Heart left ventricle (tissue), 13 donors: ENCODE measurements around the gene MARS1.

ENCODE experiments used
- POLR2A ChIP-seq, 2 donors: fragments of 450-650 bp; IDR thresholded peaks; one replicate each; pipeline ENCODE4 v1.6.1; 2017; ENCODE audit warnings: antibody characterized with exemption in 2 of 2, mild to moderate bottlenecking in 2 of 2, moderate library complexity in 2 of 2
- TF ChIP-seq, protein P1 (sequence below), 12 donors: fragments of 200-600 bp; sonication (generic) in 4 of 12; IDR thresholded peaks; one replicate each; pipeline versions ENCODE4 v1.5.0 to v1.8.0; 2018 to 2022; ENCODE audit warnings: antibody characterized with exemption in 12 of 12, mild to moderate bottlenecking in 5 of 12
- donor health status: ischemic (EF 13 %, LVEDD 7.1; RV severe dilation, severe dysfunction).
- donor health status: DM: no; HTN: yes; CAD: no.
- donor health status: DM: no; HTN: no; CAD: no.
- donor health status: ischemic (EF 25% LVEDD 6.9; RV normal size, moderate dysfunction).
- donor health status: ischemic (EF 25% LVEDD 5.7; RV mildly dilated, moderate dysfunction).
- donor health status: ischemic (EF 35%, LVEDD 5.7; RV mildly dilated, moderate dysfunction).
- donor health status: nonischemic (EF 11% LVEDD 7.7; RV severe dilation, severe dysfunction).
- donor health status: DM: yes; HTN: yes; CAD: no.
- donor health status: PGD.
- donor health status: ischemic (EF 29% LVEDD 5.4; RV normal size, mild dysfunction).
- donor health status: nonischemic (EF 23%, LVEDD 6.1; RV moderate dilation, normal function).

DNA sequence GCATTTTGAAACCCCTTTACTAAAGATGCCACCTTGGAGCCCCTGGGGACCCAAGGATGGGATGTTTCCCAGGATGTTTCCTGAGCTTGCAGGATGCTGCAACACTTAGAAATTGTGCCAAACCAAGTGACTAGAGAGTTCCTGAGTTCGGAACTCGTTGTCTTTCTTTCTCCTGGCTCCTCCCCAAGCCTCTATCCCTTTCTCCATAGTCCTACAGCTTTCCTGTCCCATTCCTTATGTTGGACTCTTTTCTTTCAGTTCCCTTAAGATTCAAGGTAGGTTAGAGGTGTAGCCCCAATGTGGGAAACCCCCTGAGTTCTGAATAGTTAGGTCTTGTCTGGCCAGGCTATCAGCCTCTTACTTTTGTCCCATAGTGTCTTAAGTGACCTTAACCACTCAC lies 60.6 kb downstream of the MARS1 start:
- TF ChIP-seq, protein P1, sequence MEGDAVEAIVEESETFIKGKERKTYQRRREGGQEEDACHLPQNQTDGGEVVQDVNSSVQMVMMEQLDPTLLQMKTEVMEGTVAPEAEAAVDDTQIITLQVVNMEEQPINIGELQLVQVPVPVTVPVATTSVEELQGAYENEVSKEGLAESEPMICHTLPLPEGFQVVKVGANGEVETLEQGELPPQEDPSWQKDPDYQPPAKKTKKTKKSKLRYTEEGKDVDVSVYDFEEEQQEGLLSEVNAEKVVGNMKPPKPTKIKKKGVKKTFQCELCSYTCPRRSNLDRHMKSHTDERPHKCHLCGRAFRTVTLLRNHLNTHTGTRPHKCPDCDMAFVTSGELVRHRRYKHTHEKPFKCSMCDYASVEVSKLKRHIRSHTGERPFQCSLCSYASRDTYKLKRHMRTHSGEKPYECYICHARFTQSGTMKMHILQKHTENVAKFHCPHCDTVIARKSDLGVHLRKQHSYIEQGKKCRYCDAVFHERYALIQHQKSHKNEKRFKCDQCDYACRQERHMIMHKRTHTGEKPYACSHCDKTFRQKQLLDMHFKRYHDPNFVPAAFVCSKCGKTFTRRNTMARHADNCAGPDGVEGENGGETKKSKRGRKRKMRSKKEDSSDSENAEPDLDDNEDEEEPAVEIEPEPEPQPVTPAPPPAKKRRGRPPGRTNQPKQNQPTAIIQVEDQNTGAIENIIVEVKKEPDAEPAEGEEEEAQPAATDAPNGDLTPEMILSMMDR (IDR thresholded peaks at IDR 0.05) = no peak
- TF ChIP-seq POLR2A (IDR thresholded peaks at IDR 0.05) = no peak
